BLaER1 treated with 17β-estradiol and CSF1 and Interleukin-3, amounts not matched to agents 10 nM and 100 nM (cell line): Measurements from ENCODE around the gene PLEKHA6.

ENCODE experiments used
- H3K27ac ChIP-seq, 11 experiments: shearing (Covaris generic); formaldehyde crosslinking; 2 replicates each; pipeline ENCODE4 v1.8.1; 2022
- H3K27me3 ChIP-seq, 11 experiments: shearing (Covaris generic); formaldehyde crosslinking; 2 replicates each; pipeline ENCODE4 v1.8.1; 2022
- H3K36me3 ChIP-seq, 11 experiments: shearing (Covaris generic); formaldehyde crosslinking; 2 replicates each; pipeline ENCODE4 v1.8.1; 2022
- H3K4me1 ChIP-seq, 10 experiments: shearing (Covaris generic); formaldehyde crosslinking; 2 replicates each; pipeline ENCODE4 v1.8.1; 2022
- H3K4me2 ChIP-seq, 11 experiments: shearing (Covaris generic); formaldehyde crosslinking; 2 replicates each; pipeline ENCODE4 v1.8.1; 2022
- H3K4me3 ChIP-seq, 10 experiments: shearing (Covaris generic); formaldehyde crosslinking; 2 replicates each; pipeline ENCODE4 v1.8.1; 2022
- H3K9ac ChIP-seq, 11 experiments: shearing (Covaris generic); formaldehyde crosslinking; 2 replicates each; pipeline ENCODE4 v1.8.1; 2022
- H3K9me3 ChIP-seq, 11 experiments: shearing (Covaris generic); formaldehyde crosslinking; replicated peaks in 1 of 11; 2 replicates each; pipeline ENCODE4 v1.8.1; 2022
- H4K20me1 ChIP-seq, 11 experiments: shearing (Covaris generic); formaldehyde crosslinking; 2 replicates each; pipeline ENCODE4 v1.8.1; 2022
- Cebpa-rat ChIP-seq, 11 experiments: shearing (Covaris generic); IDR thresholded peaks; 2 replicates each; pipeline ENCODE4 v1.8.1; 2022

Gene PLEKHA6

DNA sequence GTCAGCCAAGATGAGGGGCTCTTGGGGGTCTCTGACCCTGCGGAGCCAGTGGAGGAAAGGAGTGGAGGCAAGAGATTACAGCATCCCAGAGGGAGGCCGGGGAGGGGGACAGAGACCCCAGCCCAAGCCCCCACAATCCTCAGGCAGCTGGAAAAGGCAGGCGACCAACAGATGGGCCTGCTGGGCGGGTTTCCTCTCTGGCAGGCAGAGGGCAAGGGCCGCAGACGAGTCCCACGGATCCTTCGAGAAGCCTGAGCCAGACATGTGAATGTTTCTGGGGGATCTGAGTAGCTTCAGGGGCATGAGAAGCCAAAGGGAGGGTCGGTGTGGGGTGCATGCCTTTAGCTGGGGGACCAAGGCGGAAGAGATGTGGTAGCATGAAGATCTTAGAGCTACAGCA, 2.1 kb upstream of the PLEKHA6 start:
- Histone ChIP-seq H3K4me3 (no peak overlapping the region), H3K27me3 (peaks cover 0 to 5% (median 0%) of the 10 kb centered on the region in 11 experiments; a peak in 1 of 22 replicates), H3K27ac (peak overlapping the region in 4 of 11 experiments; percentile 16 to 69 (median 54); a peak in 6 of 22 replicates), H3K36me3 (no peaks in the 10 kb centered on the region), H3K4me1 (peaks cover 22 to 86% (median 75%) of the 10 kb centered on the region in 10 experiments), H3K9me3 (no peaks in the 10 kb centered on the region), H3K4me2 (peak overlapping the region in 7 of 11 experiments; percentile 31 to 96 (median 82); a peak in 9 of 22 replicates), H4K20me1 (no peaks in the 10 kb centered on the region), H3K9ac (peak overlapping the region in 2 of 11 experiments; percentile 15 to 50; a peak in 2 of 22 replicates)
- no peak for TF ChIP-seq Cebpa-rat (IDR thresholded peaks at IDR 0.05)

DNA sequence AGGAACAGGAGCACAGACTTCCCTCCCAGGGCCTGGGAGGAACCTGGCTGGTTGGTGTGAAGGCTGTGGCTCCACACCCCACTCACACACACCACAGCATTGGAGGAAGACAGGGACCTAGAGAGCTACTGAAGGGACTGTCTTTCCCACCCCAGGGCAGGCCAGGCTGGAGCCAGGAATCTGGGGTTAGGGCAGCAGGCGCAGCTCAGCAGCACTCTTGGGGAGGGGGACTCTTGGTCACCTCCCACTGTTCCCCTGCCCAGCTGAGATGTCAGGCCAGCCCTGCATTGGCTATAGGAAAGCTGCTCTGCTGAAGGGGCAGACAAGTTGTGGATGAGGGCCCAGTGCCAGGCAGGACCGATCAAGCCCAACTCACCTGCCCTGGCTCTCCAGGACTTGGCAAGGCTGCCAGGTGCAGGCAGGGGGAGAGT, 1.6 kb upstream of the PLEKHA6 start:
- H3K4me3 ChIP-seq: no peak overlapping the region
- no peaks in the 10 kb centered on the region for H4K20me1 ChIP-seq
- no peak for TF ChIP-seq Cebpa-rat (IDR thresholded peaks at IDR 0.05)
- H3K27me3 ChIP-seq: peaks cover 0 to 5% (median 0%) of the 10 kb centered on the region in 11 experiments; a peak in 1 of 22 replicates
- peak overlapping the region in 4 of 11 experiments; percentile 16 to 69 (median 54); a peak in 6 of 22 replicates for H3K27ac ChIP-seq
- no peaks in the 10 kb centered on the region for H3K36me3 ChIP-seq
- H3K9me3 ChIP-seq: no peaks in the 10 kb centered on the region
- peak overlapping the region in 2 of 11 experiments; percentile 15 to 50; a peak in 2 of 22 replicates for H3K9ac ChIP-seq
- H3K4me2 ChIP-seq: peak overlapping the region in 7 of 11 experiments; percentile 31 to 96 (median 82); a peak in 10 of 22 replicates
- H3K4me1 ChIP-seq: peaks cover 22 to 87% (median 76%) of the 10 kb centered on the region in 10 experiments

DNA sequence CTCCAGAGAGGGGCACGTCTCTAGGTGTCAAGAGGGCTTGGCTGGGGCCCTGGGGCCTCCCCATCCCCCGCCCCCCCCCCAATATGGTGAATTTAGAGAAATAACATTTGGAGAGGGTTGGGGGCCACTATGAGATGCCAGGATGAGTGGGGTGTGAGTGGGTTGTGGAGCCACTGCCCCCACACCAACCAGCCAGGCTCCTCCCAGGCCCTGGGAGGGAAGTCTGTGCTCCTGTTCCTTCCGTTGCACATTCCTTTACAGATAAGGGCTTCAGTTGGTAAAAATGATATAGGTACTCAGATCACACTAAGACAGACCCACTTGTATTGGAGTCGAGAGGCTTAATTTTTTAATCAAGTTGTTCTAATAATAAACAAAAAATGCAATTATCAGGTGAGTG, 585 bp upstream of the PLEKHA6 start:
- H3K4me3 ChIP-seq: no peak overlapping the region
- no peaks in the 10 kb centered on the region for H4K20me1 ChIP-seq
- no peaks in the 10 kb centered on the region for H3K36me3 ChIP-seq
- H3K4me1 ChIP-seq: peaks cover 22 to 84% (median 76%) of the 10 kb centered on the region in 10 experiments
- H3K9me3 ChIP-seq: no peaks in the 10 kb centered on the region
- peak overlapping the region in 2 of 11 experiments; percentile 39 to 45; a peak in 2 of 22 replicates for H3K9ac ChIP-seq
- peaks cover 0 to 5% (median 0%) of the 10 kb centered on the region in 11 experiments; a peak in 1 of 22 replicates for H3K27me3 ChIP-seq
- peak overlapping the region in 2 of 11 experiments; percentile 44 to 72; a peak in 2 of 22 replicates for H3K27ac ChIP-seq
- no peak for TF ChIP-seq Cebpa-rat (IDR thresholded peaks at IDR 0.05)
- peak overlapping the region in 8 of 11 experiments; percentile 73 to 95 (median 82); a peak in 16 of 22 replicates for H3K4me2 ChIP-seq

DNA sequence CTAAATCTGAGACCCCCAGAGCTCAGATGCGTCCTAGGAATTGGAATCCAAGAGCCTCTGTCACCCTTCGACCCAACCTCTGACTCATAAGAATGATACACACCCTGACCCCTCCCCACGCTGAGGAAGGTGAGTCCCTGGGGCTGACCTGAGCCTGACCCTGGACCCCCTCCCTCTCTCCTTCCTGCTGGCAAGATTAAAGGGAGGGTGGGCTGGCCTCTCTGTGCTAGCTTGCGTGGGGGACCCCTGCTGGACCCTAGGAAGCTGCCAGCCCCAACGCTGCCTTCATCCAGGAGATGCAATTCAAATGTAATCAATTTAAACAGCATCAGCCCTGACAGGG, 627 bp downstream of the PLEKHA6 start:
- Histone ChIP-seq H3K4me1 (peaks cover 22 to 86% (median 76%) of the 10 kb centered on the region in 10 experiments), H4K20me1 (no peaks in the 10 kb centered on the region), H3K4me2 (peak overlapping the region; percentile 18 to 95 (median 81)), H3K9ac (peak overlapping the region in 4 of 11 experiments; percentile 39 to 50 (median 46); a peak in 8 of 22 replicates), H3K27me3 (peaks cover 0 to 5% (median 0%) of the 10 kb centered on the region in 11 experiments; a peak in 1 of 22 replicates), H3K27ac (peak overlapping the region in 4 of 11 experiments; percentile 44 to 72 (median 60); a peak in 7 of 22 replicates), H3K9me3 (no peaks in the 10 kb centered on the region), H3K4me3 (no peak overlapping the region; a peak in 1 of 20 replicates), H3K36me3 (no peaks in the 10 kb centered on the region)
- no peak for TF ChIP-seq Cebpa-rat (IDR thresholded peaks at IDR 0.05)

DNA sequence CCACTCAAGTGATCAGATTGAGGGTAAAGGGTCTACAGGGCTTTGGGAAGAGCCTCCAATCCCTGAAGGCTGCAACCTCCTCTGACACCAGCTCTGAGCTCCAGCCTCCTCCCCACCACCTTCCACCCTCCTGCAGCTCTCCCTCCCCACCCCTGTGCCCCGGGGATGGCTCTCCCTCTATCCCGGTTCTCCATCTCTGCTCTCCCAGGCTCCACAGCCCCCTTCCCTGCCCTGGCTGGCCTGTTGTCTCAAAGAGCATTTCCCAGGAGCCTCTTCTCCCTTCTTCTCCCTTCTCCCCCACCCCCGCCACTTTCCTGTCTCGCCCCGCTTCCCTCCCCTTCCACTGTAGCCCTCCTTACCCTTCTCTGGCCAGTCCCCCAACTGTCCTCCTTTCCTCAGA, 1.1 kb downstream of the PLEKHA6 start:
- peaks cover 22 to 85% (median 71%) of the 10 kb centered on the region in 10 experiments for H3K4me1 ChIP-seq
- TF ChIP-seq Cebpa-rat (IDR thresholded peaks at IDR 0.05): no peak

DNA sequence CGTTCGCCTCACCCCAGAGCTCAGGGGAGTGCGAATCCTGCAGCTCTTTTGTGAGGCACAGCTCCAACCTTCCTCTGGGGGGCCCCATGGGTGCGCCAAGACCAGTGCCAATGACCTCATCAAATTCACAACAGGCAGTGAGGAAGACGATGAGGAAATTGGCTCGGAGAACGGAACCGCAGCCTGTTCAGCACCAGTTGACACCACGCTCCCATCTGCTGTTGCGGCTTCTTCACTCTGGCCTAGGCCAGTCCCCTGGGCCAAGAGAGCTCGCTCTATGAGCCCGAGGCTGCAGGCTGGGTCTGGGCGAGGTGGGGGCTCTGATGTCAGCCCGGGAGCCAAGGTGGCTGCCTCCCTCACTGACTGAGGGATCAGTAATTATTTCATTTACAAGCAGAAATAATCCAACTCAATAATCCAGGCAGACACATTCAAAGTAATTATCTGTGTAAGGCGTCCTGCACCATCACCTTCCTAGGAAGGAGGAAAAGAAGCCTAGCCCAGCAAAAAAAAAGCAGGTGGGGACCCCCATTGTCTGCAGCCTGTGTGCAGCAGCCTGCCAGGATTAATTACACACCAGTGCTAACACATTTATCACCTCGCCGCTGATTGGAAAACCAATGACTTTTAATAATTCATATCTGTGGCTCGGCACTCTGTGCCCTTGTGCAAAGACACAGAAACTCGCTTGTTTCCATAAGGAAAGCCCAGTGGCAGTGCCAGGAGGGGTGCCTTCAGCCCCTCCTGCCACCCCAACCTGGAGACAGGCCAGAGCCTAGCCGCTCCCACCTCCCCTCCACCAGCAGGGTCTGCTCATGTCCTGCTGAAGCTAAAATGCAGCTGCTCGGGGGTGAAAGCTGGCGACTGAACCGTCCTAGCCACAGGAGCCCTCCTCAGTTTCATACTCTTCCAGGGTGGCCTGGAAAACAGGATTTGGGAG, 1.9 kb downstream of the PLEKHA6 start:
- no peaks in the 10 kb centered on the region for H3K36me3 ChIP-seq
- peaks cover 0 to 5% (median 0%) of the 10 kb centered on the region in 11 experiments; a peak in 1 of 22 replicates for H3K27me3 ChIP-seq
- H3K4me1 ChIP-seq: peaks cover 18 to 77% (median 63%) of the 10 kb centered on the region in 10 experiments
- H3K27ac ChIP-seq: peak overlapping the region in 5 of 11 experiments; percentile 16 to 72 (median 57); a peak in 8 of 22 replicates
- H3K9me3 ChIP-seq: no peaks in the 10 kb centered on the region
- peak overlapping the region in 7 of 11 experiments; percentile 1 to 62 (median 39); a peak in 8 of 22 replicates for H3K9ac ChIP-seq
- H3K4me3 ChIP-seq: peak overlapping the region in 1 of 10 experiments; percentile 9; a peak in 1 of 20 replicates
- no peaks in the 10 kb centered on the region for H4K20me1 ChIP-seq
- no peak; a peak in 1 of 22 replicates for TF ChIP-seq Cebpa-rat (IDR thresholded peaks at IDR 0.05)
- H3K4me2 ChIP-seq: peak overlapping the region; percentile 61 to 95 (median 81)

More for the DNA sequence above, 1.1 kb downstream of the PLEKHA6 start:
- Histone ChIP-seq H3K4me3 (no peak overlapping the region), H3K27ac (peak overlapping the region in 5 of 11 experiments; percentile 16 to 72 (median 53); a peak in 8 of 22 replicates), H4K20me1 (no peaks in the 10 kb centered on the region), H3K9ac (peak overlapping the region in 5 of 11 experiments; percentile 1 to 50 (median 45); a peak in 6 of 22 replicates), H3K27me3 (peaks cover 0 to 5% (median 0%) of the 10 kb centered on the region in 11 experiments; a peak in 1 of 22 replicates), H3K9me3 (no peaks in the 10 kb centered on the region), H3K4me2 (peak overlapping the region; percentile 61 to 95 (median 81); a peak in 20 of 22 replicates), H3K36me3 (no peaks in the 10 kb centered on the region)

DNA sequence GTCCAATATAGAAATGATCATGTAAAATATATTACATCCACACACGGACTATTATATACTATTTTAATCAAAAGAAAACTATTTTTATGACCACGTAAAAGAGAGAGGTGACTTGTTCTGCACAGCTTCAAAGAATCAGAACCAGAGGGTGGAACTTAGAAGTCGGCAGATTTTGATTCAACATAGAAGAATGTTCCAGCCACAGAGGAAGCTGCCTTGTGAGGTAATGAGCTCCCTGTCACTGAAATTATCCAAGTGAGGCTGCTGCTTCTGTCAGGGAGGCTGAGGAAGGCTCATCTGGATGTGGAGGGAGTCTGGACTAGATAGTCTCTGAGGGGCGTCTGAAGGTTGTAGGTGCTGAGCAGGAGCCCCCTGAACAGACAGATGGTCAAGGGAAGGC, 2.7 kb downstream of the PLEKHA6 start:
- H3K4me2 ChIP-seq: peak overlapping the region; percentile 61 to 95 (median 81)
- H3K27ac ChIP-seq: peak overlapping the region in 4 of 11 experiments; percentile 45 to 72 (median 53); a peak in 8 of 22 replicates
- H3K36me3 ChIP-seq: no peaks in the 10 kb centered on the region
- H3K4me1 ChIP-seq: peaks cover 18 to 68% (median 55%) of the 10 kb centered on the region in 10 experiments
- no peaks in the 10 kb centered on the region for H3K9me3 ChIP-seq
- no peaks in the 10 kb centered on the region for H4K20me1 ChIP-seq
- no peak overlapping the region for H3K4me3 ChIP-seq
- peaks cover 0 to 5% (median 0%) of the 10 kb centered on the region in 11 experiments; a peak in 1 of 22 replicates for H3K27me3 ChIP-seq
- no peak for TF ChIP-seq Cebpa-rat (IDR thresholded peaks at IDR 0.05)
- H3K9ac ChIP-seq: peak overlapping the region in 3 of 11 experiments; percentile 23 to 62 (median 31); a peak in 4 of 22 replicates

DNA sequence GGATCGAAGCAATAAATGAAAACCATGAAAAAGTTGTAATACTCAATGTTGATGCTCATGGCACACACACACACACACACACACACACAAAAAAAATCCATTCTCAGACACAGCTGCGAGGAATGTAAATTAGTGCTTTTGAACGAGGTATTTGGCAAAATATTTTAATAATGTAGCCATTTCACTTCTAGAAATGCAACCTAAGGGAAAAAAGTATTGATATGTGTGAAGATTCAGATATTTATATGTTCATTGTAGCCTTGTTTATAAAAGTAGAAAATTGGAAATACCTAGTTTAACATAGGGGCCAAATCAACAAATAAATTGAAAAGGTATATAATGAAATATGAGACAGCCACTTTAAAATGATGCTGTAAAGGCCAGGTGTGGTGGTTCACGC, 3.8 kb downstream of the PLEKHA6 start:
- no peak for TF ChIP-seq Cebpa-rat (IDR thresholded peaks at IDR 0.05)
- Histone ChIP-seq H3K4me1 (peaks cover 18 to 62% (median 49%) of the 10 kb centered on the region in 10 experiments), H3K27me3 (peaks cover 0 to 5% (median 0%) of the 10 kb centered on the region in 11 experiments; a peak in 1 of 22 replicates)

More for the DNA sequence above, 3.8 kb downstream of the PLEKHA6 start:
- H3K9me3 ChIP-seq: no peaks in the 10 kb centered on the region
- no peak overlapping the region for H3K4me2 ChIP-seq
- H4K20me1 ChIP-seq: no peaks in the 10 kb centered on the region
- H3K27ac ChIP-seq: no peak overlapping the region
- no peaks in the 10 kb centered on the region for H3K36me3 ChIP-seq
- H3K9ac ChIP-seq: no peak overlapping the region
- H3K4me3 ChIP-seq: no peak overlapping the region
